Ishikawa (cell line): ENCODE results near the gene NMRK1.

ENCODE experiments used
- CEBPB ChIP-seq: IDR thresholded peaks from 2 replicates; pipeline ENCODE4 v1.6.1; 2012
- CREB1 ChIP-seq: IDR thresholded peaks from 2 replicates; pipeline ENCODE4 v1.6.1; 2012; ENCODE audit warnings: low read depth
- EGR1 ChIP-seq: IDR thresholded peaks from 2 replicates; pipeline ENCODE4 v1.6.1; 2012
- EP300 ChIP-seq: IDR thresholded peaks from 2 replicates; pipeline ENCODE4 v1.6.1; 2012; ENCODE audit warnings: borderline replicate concordance
- FOXM1 ChIP-seq: IDR thresholded peaks from 2 replicates; pipeline ENCODE4 v1.6.1; 2012; ENCODE audit warnings: low read depth, borderline replicate concordance
- NFIC ChIP-seq: IDR thresholded peaks from 2 replicates; pipeline ENCODE4 v1.6.1; 2012
- RAD21 ChIP-seq: IDR thresholded peaks from 2 replicates; pipeline ENCODE4 v1.6.1; 2012; ENCODE audit warnings: low read depth
- TAF1 ChIP-seq: IDR thresholded peaks from 2 replicates; pipeline ENCODE4 v1.6.1; 2012; ENCODE audit warnings: low read depth, mild to moderate bottlenecking
- TCF12 ChIP-seq: IDR thresholded peaks from 2 replicates; pipeline ENCODE4 v1.6.1; 2012; ENCODE audit warnings: low read depth
- TEAD4 ChIP-seq: IDR thresholded peaks from 2 replicates; pipeline ENCODE4 v1.6.1; 2012
- YY1 ChIP-seq: IDR thresholded peaks from 2 replicates; pipeline ENCODE4 v1.6.1; 2012; ENCODE audit warnings: low read depth
- ZBTB7A ChIP-seq: IDR thresholded peaks from 2 replicates; pipeline ENCODE4 v1.6.1; 2012; ENCODE audit warnings: low read depth
- TF ChIP-seq, protein P1 (sequence below): IDR thresholded peaks from 2 replicates; pipeline ENCODE4 v1.6.1; 2012
- TF ChIP-seq, protein P2 (sequence below): IDR thresholded peaks from 2 replicates; pipeline ENCODE4 v1.6.1; 2012; ENCODE audit warnings: low read depth, mild to moderate bottlenecking
- TF ChIP-seq, protein P3 (sequence below): IDR thresholded peaks from 2 replicates; pipeline ENCODE4 v1.6.1; 2012

The NMRK1 gene

DNA sequence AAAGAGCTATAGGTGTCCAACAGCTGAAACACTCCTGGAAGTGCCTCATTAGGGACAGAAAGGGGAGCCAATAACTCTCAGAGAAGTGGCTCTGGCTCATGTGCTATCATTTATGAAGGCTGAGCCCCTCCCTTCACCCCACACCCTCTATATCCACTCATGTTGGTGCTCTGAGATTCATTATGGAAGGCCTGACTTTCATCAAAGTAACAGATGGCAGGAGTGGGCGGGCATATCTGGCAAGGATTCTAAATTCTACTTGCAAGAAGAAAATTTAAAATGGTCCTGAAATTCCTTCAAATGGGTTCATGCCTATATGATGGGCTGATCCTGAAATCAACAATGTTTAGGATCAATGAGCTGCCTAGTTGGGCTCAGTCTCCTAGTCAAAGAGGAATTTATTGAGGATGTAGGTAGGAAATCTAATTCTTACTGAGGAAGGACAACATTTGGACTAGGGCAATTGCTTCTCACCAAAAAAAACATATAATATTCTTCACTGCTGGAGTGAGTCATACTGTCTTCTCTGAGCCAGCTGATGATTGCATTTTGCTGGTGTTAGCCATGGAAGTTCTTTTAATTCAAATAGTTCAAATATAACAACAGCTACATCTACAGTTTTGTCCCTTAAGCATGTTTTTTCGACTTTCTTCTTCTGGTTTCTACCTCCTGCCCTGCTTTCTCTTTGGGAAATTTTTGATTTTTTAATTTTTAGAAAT, 23.5 kb downstream of the NMRK1 start:
- no peak for TF ChIP-seq CEBPB
- TF ChIP-seq, protein P1, sequence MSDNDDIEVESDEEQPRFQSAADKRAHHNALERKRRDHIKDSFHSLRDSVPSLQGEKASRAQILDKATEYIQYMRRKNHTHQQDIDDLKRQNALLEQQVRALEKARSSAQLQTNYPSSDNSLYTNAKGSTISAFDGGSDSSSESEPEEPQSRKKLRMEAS: no peak
- TF ChIP-seq RAD21: no peak
- TF ChIP-seq TCF12: no peak
- no peak for TF ChIP-seq CREB1
- TF ChIP-seq, protein P2, sequence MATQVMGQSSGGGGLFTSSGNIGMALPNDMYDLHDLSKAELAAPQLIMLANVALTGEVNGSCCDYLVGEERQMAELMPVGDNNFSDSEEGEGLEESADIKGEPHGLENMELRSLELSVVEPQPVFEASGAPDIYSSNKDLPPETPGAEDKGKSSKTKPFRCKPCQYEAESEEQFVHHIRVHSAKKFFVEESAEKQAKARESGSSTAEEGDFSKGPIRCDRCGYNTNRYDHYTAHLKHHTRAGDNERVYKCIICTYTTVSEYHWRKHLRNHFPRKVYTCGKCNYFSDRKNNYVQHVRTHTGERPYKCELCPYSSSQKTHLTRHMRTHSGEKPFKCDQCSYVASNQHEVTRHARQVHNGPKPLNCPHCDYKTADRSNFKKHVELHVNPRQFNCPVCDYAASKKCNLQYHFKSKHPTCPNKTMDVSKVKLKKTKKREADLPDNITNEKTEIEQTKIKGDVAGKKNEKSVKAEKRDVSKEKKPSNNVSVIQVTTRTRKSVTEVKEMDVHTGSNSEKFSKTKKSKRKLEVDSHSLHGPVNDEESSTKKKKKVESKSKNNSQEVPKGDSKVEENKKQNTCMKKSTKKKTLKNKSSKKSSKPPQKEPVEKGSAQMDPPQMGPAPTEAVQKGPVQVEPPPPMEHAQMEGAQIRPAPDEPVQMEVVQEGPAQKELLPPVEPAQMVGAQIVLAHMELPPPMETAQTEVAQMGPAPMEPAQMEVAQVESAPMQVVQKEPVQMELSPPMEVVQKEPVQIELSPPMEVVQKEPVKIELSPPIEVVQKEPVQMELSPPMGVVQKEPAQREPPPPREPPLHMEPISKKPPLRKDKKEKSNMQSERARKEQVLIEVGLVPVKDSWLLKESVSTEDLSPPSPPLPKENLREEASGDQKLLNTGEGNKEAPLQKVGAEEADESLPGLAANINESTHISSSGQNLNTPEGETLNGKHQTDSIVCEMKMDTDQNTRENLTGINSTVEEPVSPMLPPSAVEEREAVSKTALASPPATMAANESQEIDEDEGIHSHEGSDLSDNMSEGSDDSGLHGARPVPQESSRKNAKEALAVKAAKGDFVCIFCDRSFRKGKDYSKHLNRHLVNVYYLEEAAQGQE: no peak
- no peak for TF ChIP-seq TAF1
- no peak for TF ChIP-seq EP300
- TF ChIP-seq ZBTB7A: no peak
- no peak for TF ChIP-seq TEAD4

DNA sequence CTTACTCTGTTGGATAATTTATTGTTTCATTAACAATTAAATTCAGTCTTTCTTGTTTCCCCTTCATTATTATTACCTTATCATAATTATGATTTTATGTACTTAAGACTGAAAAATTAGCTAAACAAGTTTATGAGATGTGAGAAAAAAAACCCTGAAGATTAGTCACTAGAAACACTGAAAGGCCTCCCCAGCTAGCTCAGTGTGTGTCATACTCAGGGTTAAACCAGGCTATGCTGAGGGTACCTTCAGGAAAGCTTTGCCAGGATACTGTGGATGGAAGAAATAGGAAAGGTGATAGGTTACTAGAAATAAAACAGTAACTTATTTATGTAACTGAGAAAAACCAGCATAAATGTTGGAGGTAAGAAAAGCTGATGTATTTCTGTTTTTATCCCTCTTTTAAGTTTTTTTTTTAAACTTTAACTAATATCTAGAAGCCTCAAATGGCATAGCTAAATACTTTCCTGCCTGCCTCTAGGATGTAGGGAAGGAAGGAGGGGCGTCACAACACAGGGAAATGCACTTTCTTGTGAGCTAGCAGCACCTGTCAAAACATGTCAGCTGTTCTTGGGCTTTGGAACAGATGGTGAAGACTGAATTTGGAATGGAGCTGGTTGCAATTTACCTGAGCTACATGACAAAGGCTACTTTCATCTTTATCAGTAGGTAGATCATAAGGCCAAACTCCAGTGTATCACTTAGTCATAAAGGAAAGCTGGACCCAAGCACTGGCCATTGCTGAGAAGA, 24.2 kb downstream of the NMRK1 start:
- TF ChIP-seq RAD21: no peak
- no peak for TF ChIP-seq ZBTB7A
- TF ChIP-seq, protein P1: no peak
- TF ChIP-seq TCF12: no peak
- TF ChIP-seq TEAD4: no peak
- TF ChIP-seq, protein P2: no peak
- TF ChIP-seq CEBPB: no peak
- TF ChIP-seq TAF1: no peak
- no peak for TF ChIP-seq EGR1
- TF ChIP-seq CREB1: no peak
- TF ChIP-seq FOXM1: no peak
- no peak for TF ChIP-seq EP300
- TF ChIP-seq YY1: no peak
- TF ChIP-seq NFIC: no peak
- TF ChIP-seq, protein P3, sequence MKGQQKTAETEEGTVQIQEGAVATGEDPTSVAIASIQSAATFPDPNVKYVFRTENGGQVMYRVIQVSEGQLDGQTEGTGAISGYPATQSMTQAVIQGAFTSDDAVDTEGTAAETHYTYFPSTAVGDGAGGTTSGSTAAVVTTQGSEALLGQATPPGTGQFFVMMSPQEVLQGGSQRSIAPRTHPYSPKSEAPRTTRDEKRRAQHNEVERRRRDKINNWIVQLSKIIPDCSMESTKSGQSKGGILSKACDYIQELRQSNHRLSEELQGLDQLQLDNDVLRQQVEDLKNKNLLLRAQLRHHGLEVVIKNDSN: no peak

DNA sequence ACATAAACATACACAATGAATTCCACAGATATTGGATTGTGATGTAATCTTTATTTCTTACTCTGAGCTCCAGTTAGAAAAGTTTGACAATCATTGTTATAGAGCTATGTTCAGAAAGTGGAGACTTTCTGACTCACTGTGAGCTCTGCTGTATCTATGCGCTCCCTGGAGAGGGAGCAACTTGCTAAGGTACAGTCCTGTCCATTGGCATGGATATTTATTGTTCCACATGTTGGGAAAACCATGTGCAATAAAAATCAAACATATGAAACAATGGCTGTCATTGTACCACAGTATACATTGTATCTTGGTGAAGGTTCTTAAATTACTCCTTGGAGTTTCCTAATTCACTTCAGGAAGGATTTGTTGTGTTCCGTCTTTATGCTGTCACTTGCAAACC, 26.8 kb downstream of the NMRK1 start:
- TF ChIP-seq, protein P1: no peak
- TF ChIP-seq TEAD4 (no peak), TAF1 (no peak), CREB1 (no peak), FOXM1 (no peak), ZBTB7A (no peak), NFIC (no peak), CEBPB (no peak), TCF12 (no peak), YY1 (no peak), EGR1 (no peak), EP300 (no peak), RAD21 (no peak)
- TF ChIP-seq, protein P2: no peak
- TF ChIP-seq, protein P3: no peak
